HepG2 (cell line): Measurements from ENCODE around the gene HABP4. TPM values are rescaled to one million over a fixed set of nuclear protein-coding genes. Genes with fewer than 3 reads are reported as not detected.

Source experiments
- CSRNP2 ChIP-seq: sonication (generic); formaldehyde crosslinking; conservative IDR thresholded peaks from 2 replicates; pipeline ENCODE4 v1.8.0; 2022; ENCODE audit warnings: low read depth, missing genetic modification reagents
- ELF1 ChIP-seq: sonication (generic); formaldehyde crosslinking; IDR thresholded peaks from 2 replicates; pipeline ENCODE4 v1.4.0; 2020; ENCODE audit warnings: missing genetic modification reagents
- HINFP ChIP-seq: sonication (generic); formaldehyde crosslinking; IDR thresholded peaks from 2 replicates; pipeline ENCODE4 v1.4.0; 2020; ENCODE audit warnings: low read depth, mild to moderate bottlenecking, missing genetic modification reagents
- HMG20B ChIP-seq: conservative IDR thresholded peaks from 2 replicates; pipeline ENCODE4 v1.6.1; 2016; ENCODE audit warnings: missing genetic modification reagents, missing compliant biosample characterization
- MXI1 ChIP-seq: IDR thresholded peaks from 3 replicates; pipeline ENCODE4 v1.6.1; 2012; ENCODE audit warnings: low read depth, low read length, inconsistent platforms, borderline replicate concordance
- PHB2 ChIP-seq: fragments of 450-650 bp; IDR thresholded peaks from 2 replicates; pipeline ENCODE4 v1.6.1; 2018; ENCODE audit not compliant: partially characterized antibody
- POLR2A ChIP-seq, 2 experiments: IDR thresholded peaks; 2 replicates each; pipeline ENCODE4 v1.6.1; 2011; ENCODE audit warnings: low read depth in 2 of 2, low read length in 2 of 2, mild to moderate bottlenecking in 1 of 2, moderate library complexity in 1 of 2; ENCODE audit not compliant: insufficient read depth in 1 of 2
- STAT5B ChIP-seq: sonication (generic); formaldehyde crosslinking; IDR thresholded peaks from 2 replicates; pipeline ENCODE4 v1.4.0; 2020; ENCODE audit warnings: missing genetic modification reagents
- SUZ12 ChIP-seq: fragments of 150-350 bp; IDR thresholded peaks from 2 replicates; pipeline ENCODE4 v1.6.1; 2014; ENCODE audit warnings: low read depth, low read length
- TCF7 ChIP-seq: sonication (generic); IDR thresholded peaks from 2 replicates; pipeline ENCODE4 v1.6.1; 2016; ENCODE audit warnings: antibody characterized with exemption, low read depth
- TCF7L2 ChIP-seq: IDR thresholded peaks from 2 replicates; pipeline ENCODE4 v1.6.1; 2011; ENCODE audit warnings: mild to moderate bottlenecking, low read depth, low read length, moderate library complexity
- ZBTB46 ChIP-seq: sonication (generic); formaldehyde crosslinking; IDR thresholded peaks from 2 replicates; pipeline ENCODE4 v1.4.0; 2020; ENCODE audit warnings: mild to moderate bottlenecking, missing genetic modification reagents, borderline replicate concordance
- ZIK1 ChIP-seq: sonication (generic); formaldehyde crosslinking; IDR thresholded peaks from 2 replicates; pipeline ENCODE4 v1.5.0; 2020; ENCODE audit warnings: mild to moderate bottlenecking, low read depth, missing genetic modification reagents, borderline replicate concordance
- ZKSCAN5 ChIP-seq: sonication (generic); formaldehyde crosslinking; IDR thresholded peaks from 2 replicates; pipeline ENCODE4 v1.5.1; 2020; ENCODE audit warnings: mild to moderate bottlenecking, missing genetic modification reagents
- ZNF282 ChIP-seq: fragments of 450-650 bp; IDR thresholded peaks from 2 replicates; pipeline ENCODE4 v1.6.1; 2018; ENCODE audit not compliant: partially characterized antibody
- ZNF335 ChIP-seq: sonication (generic); formaldehyde crosslinking; IDR thresholded peaks from 2 replicates; pipeline ENCODE4 v1.4.0; 2020; ENCODE audit warnings: missing genetic modification reagents
- ZNF350 ChIP-seq: sonication (generic); formaldehyde crosslinking; IDR thresholded peaks from 2 replicates; pipeline ENCODE4 v1.4.0; 2020; ENCODE audit warnings: mild to moderate bottlenecking, low read depth, missing genetic modification reagents, borderline replicate concordance
- ZNF383 ChIP-seq: sonication (generic); formaldehyde crosslinking; IDR thresholded peaks from 2 replicates; pipeline ENCODE4 v1.4.0; 2020; ENCODE audit warnings: missing genetic modification reagents, mild to moderate bottlenecking, borderline replicate concordance
- ZNF552 ChIP-seq: sonication (generic); formaldehyde crosslinking; IDR thresholded peaks from 2 replicates; pipeline ENCODE4 v1.9.0; 2022; ENCODE audit warnings: missing genetic modification reagents, mild to moderate bottlenecking, borderline replicate concordance
- ZNF564 ChIP-seq: sonication (generic); formaldehyde crosslinking; IDR thresholded peaks from 2 replicates; pipeline ENCODE4 v1.8.1; 2023; ENCODE audit warnings: mild to moderate bottlenecking, missing genetic modification reagents
- ZNF567 ChIP-seq: sonication (generic); formaldehyde crosslinking; IDR thresholded peaks from 2 replicates; pipeline ENCODE4 v1.8.1; 2023; ENCODE audit warnings: mild to moderate bottlenecking, missing genetic modification reagents, borderline replicate concordance
- ZNF674 ChIP-seq: sonication (generic); formaldehyde crosslinking; IDR thresholded peaks from 2 replicates; pipeline ENCODE4 v1.5.0; 2020; ENCODE audit warnings: low read depth, mild to moderate bottlenecking, missing genetic modification reagents
- ZNF772 ChIP-seq: sonication (generic); formaldehyde crosslinking; IDR thresholded peaks from 2 replicates; pipeline ENCODE4 v1.5.0; 2020; ENCODE audit warnings: mild to moderate bottlenecking, missing genetic modification reagents
- polyA plus RNA-seq, 8 experiments: library from polyadenylated mRNA; depleted of rRNA in 3 of 8; stranded (reverse) in 7 of 8; unstranded in 1 of 8; fragments of >200 nt; fragmentation: Illumina TruSeq in 4 of 8; extraction: Trizol in 4 of 8; gene quantifications; 2 replicates each; pipeline versions ENCODE4 v1.2.1 to v1.2.3, GENCODE V29; 2011 to 2016; ENCODE audit warnings: low read depth in 4 of 8, missing spikeins in 1 of 8, mixed read lengths in 1 of 8; ENCODE audit not compliant: insufficient read depth in 1 of 8
- total RNA-seq, 5 experiments: library from RNA; depleted of rRNA; stranded (reverse); fragments of >200 nt; fragmentation: Illumina TruSeq; extraction: Trizol; gene quantifications; 2 replicates each; pipeline ENCODE4 v1.2.3, GENCODE V29; 2016; ENCODE audit warnings: low read depth in 1 of 5

Gene HABP4
- total and polyA plus RNA-seq, 2 of the 13 experiments (the other 11 are each of a cell fraction or from before 2014, with no cell fraction given) = 14.3 to 26.6 TPM

GRCh38 chr9:96418920-96419690 is 30.9 kb upstream of the HABP4 start (continued):
- TF ChIP-seq ELF1 = peak; percentile 41; the same call in 1 of the 2 replicates
- TF ChIP-seq HMG20B (CRISPR knock-in tag) = 0 out of 2 replicates have a peak, but pooled peaks have one; percentile 56
- TF ChIP-seq HINFP = no peak
- TF ChIP-seq MXI1 = peak; percentile 37; the same call in 1 of the 3 replicates
- TF ChIP-seq CSRNP2 (CRISPR knock-in tag) = no peak
- no peak for TF ChIP-seq ZNF282
- no peak for TF ChIP-seq ZNF552 (CRISPR knock-in tag)
- no peak for TF ChIP-seq ZNF674 (CRISPR knock-in tag)
- TF ChIP-seq ZNF335 (CRISPR knock-in tag) = no peak
- no peak for TF ChIP-seq ZBTB46 (CRISPR knock-in tag)
- TF ChIP-seq ZNF383 (CRISPR knock-in tag) = no peak
- no peak for TF ChIP-seq PHB2
- no peak for TF ChIP-seq TCF7L2
- TF ChIP-seq POLR2A (IDR thresholded peaks at IDR 0.05; ENCODE audit: insufficient read depth in 1 of 2, low read depth in 2 of 2, low read length in 2 of 2) = peak; percentile 66 to 68
- TF ChIP-seq ZIK1 = no peak
- TF ChIP-seq SUZ12 = no peak
- no peak for TF ChIP-seq ZNF564 (CRISPR knock-in tag)
- no peak; the same call in 1 of the 2 replicates for TF ChIP-seq TCF7
- TF ChIP-seq ZKSCAN5 = no peak
- no peak for TF ChIP-seq STAT5B (CRISPR knock-in tag)
- no peak for TF ChIP-seq ZNF350
- no peak for TF ChIP-seq ZNF772
- peak; percentile 68; the same call in 1 of the 2 replicates for TF ChIP-seq ZNF567
